ENCODE data around the gene MKNK2.

DNA sequence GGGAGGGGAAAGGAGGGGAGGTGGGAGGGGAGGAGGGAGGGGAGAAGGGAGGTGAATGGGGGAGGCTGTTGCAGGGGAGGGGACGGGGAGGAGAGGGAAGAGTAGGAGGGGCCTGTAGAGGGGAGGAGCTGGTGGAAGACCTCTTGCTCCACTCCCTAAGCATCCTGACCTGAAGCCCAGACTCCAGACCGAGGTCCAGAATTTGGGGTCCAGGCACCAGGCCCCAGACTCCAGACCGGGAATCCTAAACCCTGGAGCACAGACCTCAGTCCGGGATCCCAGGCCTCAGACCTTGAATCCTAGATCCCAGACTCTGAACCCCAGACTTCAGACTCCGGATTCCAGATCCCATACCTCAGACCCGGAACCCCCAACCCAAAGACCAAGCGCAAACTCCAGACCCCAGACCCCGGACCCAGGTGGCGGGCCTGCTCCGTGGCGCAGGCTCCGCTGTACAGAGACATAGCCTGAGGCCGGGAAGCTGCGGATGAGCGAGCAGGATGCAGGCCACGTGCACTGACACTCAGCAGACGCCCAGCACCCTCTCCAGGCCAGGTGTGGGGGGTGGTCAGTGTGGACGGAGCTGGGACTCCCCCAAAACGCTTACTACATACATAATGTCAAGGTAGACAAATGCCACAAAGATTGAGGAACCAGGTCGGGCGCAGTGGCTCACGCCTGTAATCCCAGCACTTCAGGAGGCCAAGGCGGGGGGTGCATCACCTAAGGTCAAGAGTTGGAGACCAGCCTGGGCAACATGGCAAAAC lies 34.8 kb downstream of the MKNK2 start:
- TF ChIP-seq, protein P1, sequence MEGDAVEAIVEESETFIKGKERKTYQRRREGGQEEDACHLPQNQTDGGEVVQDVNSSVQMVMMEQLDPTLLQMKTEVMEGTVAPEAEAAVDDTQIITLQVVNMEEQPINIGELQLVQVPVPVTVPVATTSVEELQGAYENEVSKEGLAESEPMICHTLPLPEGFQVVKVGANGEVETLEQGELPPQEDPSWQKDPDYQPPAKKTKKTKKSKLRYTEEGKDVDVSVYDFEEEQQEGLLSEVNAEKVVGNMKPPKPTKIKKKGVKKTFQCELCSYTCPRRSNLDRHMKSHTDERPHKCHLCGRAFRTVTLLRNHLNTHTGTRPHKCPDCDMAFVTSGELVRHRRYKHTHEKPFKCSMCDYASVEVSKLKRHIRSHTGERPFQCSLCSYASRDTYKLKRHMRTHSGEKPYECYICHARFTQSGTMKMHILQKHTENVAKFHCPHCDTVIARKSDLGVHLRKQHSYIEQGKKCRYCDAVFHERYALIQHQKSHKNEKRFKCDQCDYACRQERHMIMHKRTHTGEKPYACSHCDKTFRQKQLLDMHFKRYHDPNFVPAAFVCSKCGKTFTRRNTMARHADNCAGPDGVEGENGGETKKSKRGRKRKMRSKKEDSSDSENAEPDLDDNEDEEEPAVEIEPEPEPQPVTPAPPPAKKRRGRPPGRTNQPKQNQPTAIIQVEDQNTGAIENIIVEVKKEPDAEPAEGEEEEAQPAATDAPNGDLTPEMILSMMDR (conservative IDR thresholded peaks at IDR 0.05) = no peak
- no peak for TF ChIP-seq ZFX (IDR thresholded peaks at IDR 0.05)
